HG03378 (cell line): Measurements from ENCODE around the gene TAP1.

ENCODE experiments used
- ATAC-seq: cut with Tn5 transposase; IDR thresholded peaks from one replicate; pipeline ENCODE4 v1.9.1; 2021; ENCODE audit warnings: mild to moderate bottlenecking, moderate library complexity; ENCODE audit not compliant: unreplicated experiment

TAP1 gene

DNA sequence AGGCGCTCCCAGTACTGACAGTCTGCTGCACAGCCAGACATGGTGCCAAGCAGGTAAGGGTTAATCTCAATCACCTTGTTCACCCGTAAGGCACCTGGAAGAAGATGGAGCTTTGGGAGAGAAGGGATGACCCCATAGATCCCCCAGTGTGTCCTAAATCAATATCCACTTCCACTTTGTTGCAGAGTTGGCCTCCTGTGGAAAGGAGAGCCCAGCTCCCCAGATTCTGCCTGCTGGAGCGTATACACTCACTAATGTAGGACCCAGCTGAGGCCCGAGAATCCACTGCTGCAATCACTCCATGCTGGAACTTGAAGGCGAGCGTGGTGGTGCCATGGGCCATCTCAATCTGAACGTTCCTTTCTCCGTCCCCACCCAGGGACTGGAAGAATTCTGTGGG is 10.8 kb downstream of the TAP1 start:
- ATAC-seq = no peak

DNA sequence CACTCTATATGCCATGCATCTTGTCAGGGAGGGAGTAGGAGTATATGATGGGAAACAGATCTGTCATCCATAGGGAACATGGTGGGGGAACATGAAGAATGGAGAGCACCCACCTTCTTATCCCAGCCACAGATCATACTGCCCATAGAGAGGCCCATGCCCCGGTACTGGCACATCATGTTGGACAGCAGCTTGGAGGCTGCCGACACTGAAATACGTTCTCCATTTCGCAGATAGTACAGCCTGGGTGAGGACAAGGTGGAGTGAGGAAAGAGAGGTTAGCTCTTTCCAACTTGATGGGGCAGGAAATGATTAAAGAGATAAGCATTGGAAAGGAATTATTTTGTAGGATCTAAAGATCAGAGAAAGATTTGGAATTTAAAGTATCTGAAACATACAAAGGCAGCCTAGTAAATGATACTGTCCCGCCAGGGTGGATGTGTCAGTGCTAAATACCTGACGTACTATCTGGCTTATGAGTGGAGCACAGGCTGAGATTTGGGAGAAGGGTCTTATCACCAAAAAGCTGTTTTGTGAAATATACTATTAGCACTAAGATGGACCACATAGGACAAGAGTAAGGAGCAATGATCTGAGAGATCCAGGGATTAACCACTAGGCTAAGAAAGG is 11.4 kb downstream of the TAP1 start:
- no peak for ATAC-seq

DNA sequence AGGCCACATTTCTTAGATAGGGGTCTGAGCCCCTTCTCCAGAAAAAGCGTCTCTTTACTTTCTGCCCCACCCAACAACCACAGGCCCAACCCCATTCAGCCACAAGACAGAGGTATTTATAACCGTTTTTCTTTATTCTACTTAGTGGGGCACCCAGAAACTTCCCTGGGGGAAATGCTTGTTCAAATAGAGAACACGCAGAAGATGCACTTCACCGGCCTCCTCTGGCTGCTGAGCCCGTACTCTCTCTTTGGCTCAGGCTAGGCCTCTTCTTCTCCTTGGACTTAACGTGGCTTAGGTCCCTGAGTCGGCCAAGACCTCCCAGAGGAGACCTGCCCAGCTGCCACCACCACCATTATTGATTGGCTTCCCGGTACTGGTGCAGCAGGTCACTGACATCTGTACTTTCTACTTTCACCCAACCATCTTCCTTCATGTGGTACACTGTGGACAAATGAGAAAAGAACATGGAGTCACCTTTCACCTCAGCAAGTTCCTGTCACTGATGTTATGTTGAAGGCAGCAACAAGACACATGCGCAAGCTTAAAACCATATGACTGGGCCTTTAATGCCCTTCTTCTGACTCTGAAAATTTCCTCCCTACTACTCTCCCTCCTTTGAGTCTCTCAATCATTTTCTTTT is 12.8 kb downstream of the TAP1 start:
- no peak for ATAC-seq

DNA sequence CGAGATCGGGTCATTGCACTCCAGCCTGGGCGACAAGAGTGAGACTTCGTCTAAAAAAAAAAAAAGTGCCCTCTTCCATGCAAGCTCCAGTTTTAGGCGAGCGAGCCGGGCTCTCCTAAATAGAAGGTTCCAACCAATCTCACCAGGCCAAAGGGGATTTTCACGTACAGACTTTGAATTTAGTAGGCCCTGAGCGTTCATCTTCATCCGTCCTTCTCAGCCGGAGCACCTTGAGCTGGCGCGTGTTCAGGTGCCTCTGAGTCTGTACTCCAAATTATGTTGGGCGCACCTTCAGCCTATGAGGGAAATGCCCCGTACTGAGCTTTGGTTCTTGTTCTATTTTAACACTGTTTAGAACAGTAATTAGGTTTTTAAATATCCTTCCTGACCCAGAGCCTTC is 14.1 kb downstream of the TAP1 start:
- ATAC-seq = no peak

DNA sequence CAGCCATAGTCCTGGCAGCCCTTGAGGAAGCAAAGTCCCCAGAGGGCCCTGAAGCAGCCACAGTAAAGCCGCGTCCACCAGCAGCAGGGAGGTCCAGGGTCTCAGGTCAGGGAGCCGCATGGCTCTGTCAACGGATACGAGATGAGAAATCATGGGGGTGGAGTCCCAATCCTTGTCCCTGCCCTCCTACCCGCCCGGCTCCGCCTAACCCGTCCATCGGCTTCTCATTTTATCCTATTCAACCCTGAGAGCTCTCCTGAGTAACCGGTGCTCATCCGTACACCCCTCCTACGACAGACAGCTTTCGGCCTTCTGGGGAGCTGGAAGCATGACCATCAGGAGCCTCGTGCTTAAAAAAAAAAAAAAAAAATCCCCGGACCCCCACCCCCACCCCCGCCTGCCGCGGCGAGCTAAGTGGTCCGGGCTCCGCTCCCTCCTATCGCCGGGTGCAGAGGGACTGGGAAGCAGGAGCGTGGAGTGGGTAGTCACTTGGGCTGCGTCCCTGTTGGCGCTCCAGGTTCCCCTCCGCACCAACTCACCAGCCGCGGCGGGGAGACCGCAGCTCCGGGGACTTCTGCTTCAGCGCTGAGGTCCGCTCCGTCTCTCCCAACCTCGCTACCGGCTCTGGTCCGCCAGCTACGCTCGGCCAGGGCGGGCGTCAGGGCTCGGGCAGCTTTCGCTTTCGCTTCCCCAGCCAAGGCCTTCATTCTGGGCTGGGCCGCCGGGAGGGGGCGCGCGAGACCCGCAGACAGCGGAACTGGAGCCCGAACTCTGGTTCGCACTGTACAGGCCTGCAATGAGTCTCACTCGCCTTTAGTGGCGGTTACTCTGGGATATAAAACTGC is 15.2 kb downstream of the TAP1 start, which contains the start of gene TAP2:
Gene TAP2, minus strand, starts transcription at position 626 of the 845 bp plus-strand sequence. Its CDS starts 506 bp downstream, at position 120.
- peak; percentile 51 for ATAC-seq

DNA sequence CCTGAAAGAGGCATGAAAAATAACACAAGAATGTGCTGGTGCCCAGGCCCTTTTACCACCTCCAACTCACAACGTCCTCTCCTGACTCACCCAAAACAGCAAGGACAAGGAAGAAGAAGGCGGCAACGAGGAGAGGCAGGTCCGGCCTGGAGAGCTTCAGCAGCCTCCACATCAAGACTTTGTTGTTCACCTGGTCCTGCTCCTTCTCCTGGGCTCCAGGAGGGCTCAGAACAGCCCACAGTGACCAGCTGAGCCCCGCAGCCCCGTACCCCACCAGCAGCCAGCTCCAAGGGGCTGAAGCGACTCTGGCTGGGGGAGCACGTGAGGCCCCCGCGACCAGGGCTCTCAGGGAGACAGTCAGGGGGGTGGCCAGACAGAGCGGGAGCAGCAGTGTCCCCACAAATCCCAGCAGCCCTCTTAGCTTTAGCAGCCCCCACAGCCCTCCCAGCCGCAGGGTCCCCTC is 15.8 kb downstream of the TAP1 start:
- ATAC-seq = no peak

DNA sequence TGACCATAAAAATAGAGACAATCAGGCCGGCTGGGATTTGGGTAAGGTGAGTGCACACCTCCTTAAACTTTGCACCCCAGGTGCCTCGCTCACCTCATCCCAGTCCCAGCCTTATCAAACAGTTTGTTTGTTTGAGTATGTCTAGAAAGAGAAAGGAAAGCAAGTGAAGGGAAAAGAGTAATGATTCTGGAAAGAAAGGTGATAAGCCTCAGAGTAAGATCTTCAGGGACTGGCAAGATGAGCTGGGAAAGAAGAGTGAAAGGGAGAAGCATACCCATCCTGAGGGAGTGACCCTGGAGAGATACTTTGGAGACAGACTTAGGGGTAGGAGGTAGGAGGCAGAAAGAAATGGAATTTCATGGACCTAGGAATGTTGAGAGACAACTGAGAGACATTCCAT is 16.6 kb downstream of the TAP1 start:
- ATAC-seq = no peak

DNA sequence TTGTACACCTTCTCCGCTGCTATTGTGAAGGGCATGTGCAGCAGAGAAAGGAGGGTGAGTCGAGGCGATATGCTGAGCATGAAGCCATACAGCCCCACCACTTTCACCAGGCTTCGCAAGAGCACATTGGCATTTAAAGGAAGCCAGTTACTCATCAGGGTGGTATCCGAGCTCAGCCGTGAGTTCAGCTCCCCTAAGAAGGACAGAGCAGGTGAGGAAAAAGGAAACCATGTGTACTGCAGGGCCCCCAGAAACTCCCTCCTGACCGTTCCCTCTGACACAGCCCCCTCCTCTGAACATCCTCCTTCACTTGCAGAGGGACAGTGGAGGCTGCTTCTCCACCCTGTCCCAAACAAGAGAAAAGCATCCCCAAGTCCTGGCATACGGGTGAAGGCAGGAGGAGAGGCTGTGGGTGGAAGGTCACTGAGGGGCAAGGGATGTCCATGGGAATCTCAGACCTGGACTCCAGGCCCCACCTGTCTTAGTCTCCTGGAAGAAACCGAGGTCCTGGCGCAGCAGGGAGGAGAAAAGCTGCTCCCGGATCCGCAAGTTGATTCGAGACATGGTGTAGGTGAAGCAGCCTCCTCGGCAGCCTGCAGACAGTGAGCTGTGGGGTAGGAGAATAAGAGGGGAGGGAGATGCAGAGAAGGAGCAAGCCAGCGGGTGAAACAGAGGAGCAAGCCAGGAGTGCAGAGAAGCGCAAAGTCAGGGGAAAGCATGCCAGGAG is 18.2 kb downstream of the TAP1 start:
- ATAC-seq = no peak

DNA sequence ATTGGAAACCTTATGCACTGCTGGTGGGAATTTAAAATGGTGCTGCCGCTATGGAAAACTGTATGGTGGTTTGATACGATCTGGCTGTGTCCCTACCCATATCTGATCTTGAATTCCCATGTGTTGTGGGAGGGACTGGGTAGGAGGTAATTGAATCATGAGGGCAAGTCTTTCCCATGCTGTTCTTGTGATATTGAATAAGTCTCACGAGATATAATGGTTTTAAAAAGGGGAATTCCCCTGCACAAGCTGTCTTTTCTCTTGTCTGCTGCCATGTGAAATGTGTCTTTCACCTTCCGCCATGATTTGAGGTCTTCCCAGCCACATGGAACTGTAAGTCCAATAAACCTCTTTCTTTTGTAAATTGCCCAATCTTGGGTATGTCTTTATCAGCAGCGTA is 19.8 kb downstream of the TAP1 start:
- ATAC-seq = no peak

DNA sequence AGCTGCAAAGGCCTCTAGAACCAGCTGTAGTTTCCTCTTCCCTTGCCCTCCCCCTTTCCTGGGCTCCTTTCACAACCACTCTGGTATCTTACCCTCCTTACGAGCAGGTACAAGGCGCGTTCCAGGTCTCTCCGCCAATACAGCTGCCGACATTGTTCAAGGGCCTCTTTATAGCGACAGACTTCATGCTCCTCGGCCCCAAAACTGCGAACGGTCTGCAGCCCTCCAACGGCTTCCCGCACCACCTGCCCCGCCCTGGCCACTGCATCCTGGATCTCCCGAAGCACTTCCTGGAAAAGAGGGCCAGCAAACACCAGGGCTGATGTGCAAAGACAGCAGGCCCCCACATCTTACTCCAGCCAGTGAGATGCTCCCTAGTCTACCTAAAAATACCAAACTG is 21.0 kb downstream of the TAP1 start:
- no peak for ATAC-seq

DNA sequence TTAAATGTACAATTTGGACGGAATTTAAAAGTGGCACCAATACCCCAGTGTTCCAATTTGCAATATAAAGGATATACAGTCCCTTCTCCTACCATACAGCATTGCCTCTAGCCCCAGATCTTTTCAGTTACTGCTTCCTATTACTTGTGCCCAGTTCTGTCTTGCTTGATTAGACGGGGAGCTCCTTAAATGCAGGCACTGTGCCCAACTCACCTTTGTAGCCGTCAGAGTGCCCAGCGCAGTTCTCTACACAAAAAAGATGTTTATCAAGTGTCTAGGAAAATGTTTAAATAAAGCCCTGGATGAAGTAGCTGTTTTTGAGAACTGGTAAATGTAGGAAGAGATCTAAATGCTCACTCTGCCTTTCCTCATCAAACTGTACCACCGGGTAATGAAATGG is 22.6 kb downstream of the TAP1 start:
- ATAC-seq = no peak

DNA sequence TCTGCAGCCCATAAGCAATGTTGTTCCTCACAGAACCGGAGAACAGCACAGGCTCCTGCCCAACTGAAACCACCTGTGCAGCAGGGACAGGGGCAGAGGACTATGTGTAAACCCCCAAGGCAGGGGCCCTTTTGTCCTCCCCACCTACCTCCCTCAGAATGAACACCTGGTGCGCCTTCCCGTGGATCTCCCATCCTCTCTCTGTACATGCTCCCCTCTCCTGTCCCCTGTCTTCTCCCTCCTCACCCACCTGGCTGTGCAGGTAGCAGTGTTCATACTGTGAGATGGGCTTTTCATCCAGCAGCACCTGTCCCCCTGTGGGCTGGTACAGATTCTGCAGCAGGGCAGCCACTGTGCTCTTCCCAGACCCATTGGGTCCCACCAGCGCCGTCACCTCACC is 23.5 kb downstream of the TAP1 start:
- no peak for ATAC-seq

DNA sequence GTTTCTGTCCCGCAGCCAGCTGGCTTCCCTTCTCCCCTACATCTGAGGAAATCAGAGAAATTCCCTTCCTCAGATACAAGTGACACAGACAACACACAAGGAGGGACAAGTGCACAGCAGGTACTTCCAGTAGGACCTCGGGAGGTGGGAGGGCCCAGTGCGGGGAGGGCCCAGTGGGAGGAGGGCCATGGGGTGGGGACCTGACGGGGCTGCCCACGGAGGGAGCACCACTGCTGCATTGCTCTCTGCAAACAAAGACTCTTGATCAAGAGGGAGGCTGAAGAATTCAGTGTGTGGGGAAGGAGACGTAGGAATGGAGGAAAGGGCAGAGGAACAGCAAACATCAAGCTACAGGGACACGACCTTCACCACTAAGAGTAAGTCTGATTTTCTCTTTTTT is 24.0 kb downstream of the TAP1 start:
- no peak for ATAC-seq

DNA sequence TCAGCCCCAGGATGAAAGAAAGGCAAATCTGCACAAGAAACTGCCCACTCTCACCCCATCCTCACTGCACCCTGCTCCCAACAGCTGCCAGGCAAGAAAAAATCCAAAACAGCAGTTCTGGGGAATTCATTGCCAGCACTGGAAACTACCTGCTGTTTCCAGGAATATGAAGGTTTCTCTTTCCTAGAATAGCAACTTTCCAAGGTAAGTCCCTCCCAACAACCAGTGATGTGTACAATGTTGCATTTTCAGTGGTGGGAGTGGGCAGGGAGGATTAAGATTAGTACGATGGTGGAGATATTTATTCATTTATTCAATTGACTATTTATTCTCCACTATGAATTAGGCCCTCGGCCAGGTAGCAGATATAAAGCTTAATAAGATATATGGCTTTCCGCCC is 26.5 kb downstream of the TAP1 start:
- ATAC-seq = no peak

DNA sequence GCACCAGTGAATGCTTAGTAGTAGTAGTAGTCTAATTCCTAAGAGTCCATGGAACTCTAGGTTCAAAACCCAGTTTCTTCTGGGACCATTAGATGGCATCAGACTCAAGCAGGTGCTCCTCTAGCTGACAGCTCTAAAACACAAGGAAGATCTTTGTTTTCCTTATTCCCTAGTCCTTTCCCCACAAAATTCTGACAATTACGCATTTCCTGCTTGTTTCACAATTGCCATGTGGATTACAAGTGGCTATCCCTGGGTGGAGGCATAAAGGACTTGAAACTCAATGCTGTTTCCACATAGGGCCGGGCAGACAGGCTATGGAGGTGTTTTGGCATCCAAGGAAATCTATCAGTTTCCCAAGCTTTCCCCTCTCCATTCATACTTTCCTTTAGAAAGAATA is 27.5 kb downstream of the TAP1 start:
- no peak for ATAC-seq

DNA sequence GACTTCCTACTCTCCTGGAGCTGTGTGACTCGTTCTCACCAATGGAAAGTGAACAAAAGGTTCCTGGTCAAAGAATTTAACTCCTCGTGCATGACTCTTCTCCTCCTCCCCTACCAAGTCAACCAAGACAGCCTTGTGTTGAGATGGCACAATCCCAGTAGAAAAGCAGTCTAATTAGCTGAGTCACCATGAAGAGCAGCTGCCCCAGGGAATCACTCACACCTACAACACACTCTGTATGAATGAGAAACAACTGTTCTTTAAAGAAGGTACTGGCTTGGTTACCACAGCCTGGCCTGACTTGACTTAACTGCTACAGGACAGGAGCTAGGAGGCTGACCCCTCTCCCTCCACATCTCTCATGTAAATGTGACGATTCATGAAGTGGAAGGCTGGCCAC is 33.8 kb downstream of the TAP1 start:
- ATAC-seq = no peak

DNA sequence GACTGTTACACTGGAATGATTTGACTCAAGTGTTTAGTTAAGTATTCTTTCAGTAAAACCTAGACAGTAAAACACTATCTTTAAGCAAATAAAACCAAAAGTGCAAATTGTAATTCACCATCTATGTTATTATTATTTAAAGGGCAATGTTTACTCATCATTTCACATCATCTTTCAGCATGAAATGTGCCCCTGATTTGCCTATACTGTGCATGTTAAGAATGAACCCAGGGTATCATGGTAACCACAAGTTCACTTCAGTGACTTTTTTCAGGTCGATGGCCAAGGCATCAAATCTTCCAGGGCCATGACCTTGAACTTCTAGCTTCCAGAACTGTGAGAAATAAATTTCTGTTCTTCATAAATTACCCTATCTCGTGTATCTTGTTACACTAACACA is 34.6 kb downstream of the TAP1 start:
- no peak for ATAC-seq

DNA sequence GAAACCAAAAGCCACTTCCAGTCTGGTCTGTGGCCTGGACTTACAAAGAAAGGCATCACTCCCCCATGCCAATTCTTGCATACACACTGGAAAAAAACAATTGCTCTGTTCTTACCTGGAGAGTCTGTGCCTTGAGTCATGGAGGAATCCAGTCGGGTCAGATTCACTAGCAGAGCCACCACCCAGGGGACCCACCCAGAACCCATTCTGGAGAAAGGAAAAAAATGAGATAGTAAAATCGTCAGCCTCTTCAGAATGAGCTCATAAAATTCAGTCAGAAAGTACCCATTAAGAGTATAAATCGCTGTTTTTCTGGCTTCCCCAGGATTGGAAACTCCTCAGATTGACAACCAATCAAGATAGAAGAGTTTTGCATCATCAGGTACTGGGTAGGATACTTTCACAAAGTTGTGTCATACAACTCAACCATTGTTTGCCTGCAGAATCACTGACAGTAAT is 36.7 kb downstream of the TAP1 start, which contains the start of gene HLA-DOB:
Gene HLA-DOB, minus strand, starts transcription at position 257 of the 459 bp plus-strand sequence. Its CDS starts 51 bp downstream, at position 206.
- ATAC-seq = peak; percentile 50

DNA sequence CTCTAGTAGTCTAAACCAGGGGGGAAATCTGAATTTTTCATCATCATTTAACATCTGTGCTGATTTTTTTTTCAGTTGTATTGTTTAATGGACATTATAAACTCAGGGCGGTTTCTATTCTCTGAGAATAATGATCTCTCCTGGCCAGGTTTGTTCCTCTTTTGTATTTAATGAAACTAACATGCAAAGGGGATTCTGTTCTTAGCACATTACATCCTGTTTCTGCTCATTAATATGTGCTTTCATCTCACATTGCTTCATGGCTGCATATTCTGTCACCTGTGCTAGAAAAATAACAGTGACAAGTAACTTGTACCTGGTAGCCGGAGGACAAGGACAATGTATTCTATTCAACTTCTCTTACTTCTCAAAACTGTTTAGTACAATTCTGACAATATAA is 37.5 kb downstream of the TAP1 start:
- no peak for ATAC-seq

DNA sequence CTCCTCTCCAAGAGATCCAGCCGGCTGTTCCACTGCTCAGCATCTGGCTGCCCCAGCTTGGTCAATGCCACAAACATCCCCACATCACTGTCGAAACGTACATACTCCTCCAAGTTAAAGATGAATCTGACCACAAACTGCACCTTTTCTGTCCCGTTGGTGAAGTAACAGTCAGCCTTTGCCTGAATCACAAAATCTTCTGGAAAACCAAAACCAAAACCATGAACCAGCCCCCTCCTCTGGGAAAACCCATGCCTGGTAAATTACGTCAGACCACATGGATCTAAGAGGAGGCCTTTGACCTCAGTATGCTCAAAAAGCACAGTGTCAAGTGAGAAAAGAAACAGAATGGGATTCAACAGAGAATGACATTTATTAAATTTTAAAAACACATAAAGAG is 38.4 kb downstream of the TAP1 start:
- ATAC-seq = no peak

DNA sequence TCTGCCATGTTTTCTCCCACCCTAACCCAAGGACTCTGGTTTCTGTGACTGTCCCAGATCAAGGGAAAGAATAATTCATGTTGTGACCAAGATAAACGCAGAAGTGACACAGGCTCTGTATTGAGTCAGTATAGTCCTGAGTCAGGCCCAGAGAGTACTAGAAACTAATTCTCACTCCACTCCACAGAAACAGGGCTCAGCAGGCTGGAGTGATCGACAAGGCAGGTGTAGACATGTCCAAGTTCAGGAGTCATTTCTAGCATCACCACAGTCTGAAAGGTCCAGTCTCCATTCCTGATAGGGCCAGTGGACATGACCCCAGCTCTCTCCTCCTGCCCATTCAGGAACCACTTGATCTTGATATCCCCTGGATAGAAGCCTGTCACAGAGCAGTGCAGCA is 39.4 kb downstream of the TAP1 start:
- ATAC-seq = no peak
